HepG2 (cell line): ENCODE results near the gene SLC22A31. TPM values are rescaled to one million over a fixed set of nuclear protein-coding genes. Genes with fewer than 3 reads are reported as not detected.

Experiments
- AGO2 ChIP-seq: fragments of 200-400 bp; formaldehyde crosslinking; optimal IDR thresholded peaks from 2 replicates; pipeline ENCODE3; 2017; ENCODE audit warnings: mild to moderate bottlenecking, low read depth, low read length, moderate library complexity
- ATRX ChIP-seq: sonication (generic); formaldehyde crosslinking; IDR thresholded peaks from 2 replicates; pipeline ENCODE4 v1.4.0; 2020; ENCODE audit warnings: missing genetic modification reagents, borderline replicate concordance
- BHLHE40 ChIP-seq: IDR thresholded peaks from 2 replicates; pipeline ENCODE4 v1.6.1; 2011; ENCODE audit warnings: low read length, improper control_type of control experiment
- EZH2 ChIP-seq: conservative IDR thresholded peaks from 2 replicates; pipeline ENCODE4 v1.6.1; 2012; ENCODE audit warnings: mild to moderate bottlenecking, low read depth, low read length, moderate library complexity
- JUNB ChIP-seq: sonication (generic); formaldehyde crosslinking; IDR thresholded peaks from 2 replicates; pipeline ENCODE4 v1.8.0; 2022; ENCODE audit warnings: missing genetic modification reagents, mild to moderate bottlenecking, borderline replicate concordance
- NBN ChIP-seq: fragments of 450-650 bp; conservative IDR thresholded peaks from 2 replicates; pipeline ENCODE4 v1.6.1; 2017
- NFIB ChIP-seq: sonication (generic); formaldehyde crosslinking; IDR thresholded peaks from 2 replicates; pipeline ENCODE4 v1.9.0; 2021; ENCODE audit warnings: missing genetic modification reagents, mild to moderate bottlenecking, borderline replicate concordance
- PHF20 ChIP-seq: sonication (generic); formaldehyde crosslinking; IDR thresholded peaks from 2 replicates; pipeline ENCODE4 v1.5.0; 2020; ENCODE audit warnings: mild to moderate bottlenecking, missing genetic modification reagents
- PLRG1 ChIP-seq: fragments of 450-650 bp; conservative IDR thresholded peaks from 2 replicates; pipeline ENCODE4 v1.6.1; 2016
- POGZ ChIP-seq: sonication (generic); formaldehyde crosslinking; IDR thresholded peaks from 2 replicates; pipeline ENCODE4 v1.4.0; 2020; ENCODE audit warnings: mild to moderate bottlenecking, missing genetic modification reagents
- RFXANK ChIP-seq: IDR thresholded peaks from 2 replicates; pipeline ENCODE4 v1.6.1; 2016
- RORA ChIP-seq: sonication (generic); formaldehyde crosslinking; IDR thresholded peaks from 2 replicates; pipeline ENCODE4 v1.5.0; 2020; ENCODE audit warnings: mild to moderate bottlenecking, missing genetic modification reagents, moderate library complexity
- SALL2 ChIP-seq: sonication (generic); formaldehyde crosslinking; IDR thresholded peaks from 2 replicates; pipeline ENCODE4 v1.8.1; 2023; ENCODE audit warnings: mild to moderate bottlenecking, missing genetic modification reagents, inconsistent platforms
- SATB2 ChIP-seq: sonication (generic); formaldehyde crosslinking; IDR thresholded peaks from 2 replicates; pipeline ENCODE4 v1.5.0; 2020; ENCODE audit warnings: missing genetic modification reagents
- SRF ChIP-seq: IDR thresholded peaks from 2 replicates; pipeline ENCODE4 v1.6.1; 2011; ENCODE audit warnings: mild to moderate bottlenecking, low read depth, low read length, moderate library complexity
- SRSF4 ChIP-seq: fragments of 200-400 bp; formaldehyde crosslinking; IDR thresholded peaks from one replicate; pipeline ENCODE4 v1.6.1; 2018; ENCODE audit warnings: mild to moderate bottlenecking, low read depth, low read length, moderate library complexity; ENCODE audit not compliant: poor library complexity, severe bottlenecking
- SUZ12 ChIP-seq: fragments of 150-350 bp; IDR thresholded peaks from 2 replicates; pipeline ENCODE4 v1.6.1; 2014; ENCODE audit warnings: low read depth, low read length
- TMF1 ChIP-seq: sonication (generic); formaldehyde crosslinking; IDR thresholded peaks from 2 replicates; pipeline ENCODE4 v1.8.1; 2022; ENCODE audit warnings: low read depth, missing genetic modification reagents
- TRIM24 ChIP-seq: sonication (generic); formaldehyde crosslinking; IDR thresholded peaks from 2 replicates; pipeline ENCODE4 v1.8.0; 2022; ENCODE audit warnings: mild to moderate bottlenecking, missing genetic modification reagents
- ZMYM3 ChIP-seq: sonication (generic); formaldehyde crosslinking; IDR thresholded peaks from 2 replicates; pipeline ENCODE4 v1.5.1; 2020; ENCODE audit warnings: mild to moderate bottlenecking, missing genetic modification reagents
- ZNF235 ChIP-seq: sonication (generic); formaldehyde crosslinking; IDR thresholded peaks from 2 replicates; pipeline ENCODE4 v1.8.1; 2023; ENCODE audit warnings: mild to moderate bottlenecking, missing genetic modification reagents, borderline replicate concordance
- ZNF274 ChIP-seq: sonication (generic); formaldehyde crosslinking; IDR thresholded peaks from 2 replicates; pipeline ENCODE4 v1.5.1; 2020; ENCODE audit warnings: mild to moderate bottlenecking, missing genetic modification reagents
- ZNF614 ChIP-seq: IDR thresholded peaks from 2 replicates; pipeline ENCODE4 v1.6.1; 2018; ENCODE audit warnings: missing biosample characterization, missing genetic modification reagents, inconsistent platforms, borderline replicate concordance
- ZNF768 ChIP-seq: sonication (generic); formaldehyde crosslinking; IDR thresholded peaks from 2 replicates; pipeline ENCODE4 v1.4.0; 2020; ENCODE audit warnings: missing genetic modification reagents
- ZNF792 ChIP-seq: IDR thresholded peaks from 2 replicates; pipeline ENCODE4 v1.6.1; 2016
- polyA plus RNA-seq, 8 experiments: library from polyadenylated mRNA; depleted of rRNA in 3 of 8; stranded (reverse) in 7 of 8; unstranded in 1 of 8; fragments of >200 nt; fragmentation: Illumina TruSeq in 4 of 8; extraction: Trizol in 4 of 8; gene quantifications; 2 replicates each; pipeline versions ENCODE4 v1.2.1 to v1.2.3, GENCODE V29; 2011 to 2016; ENCODE audit warnings: low read depth in 4 of 8, missing spikeins in 1 of 8, mixed read lengths in 1 of 8; ENCODE audit not compliant: insufficient read depth in 1 of 8
- total RNA-seq, 5 experiments: library from RNA; depleted of rRNA; stranded (reverse); fragments of >200 nt; fragmentation: Illumina TruSeq; extraction: Trizol; gene quantifications; 2 replicates each; pipeline ENCODE4 v1.2.3, GENCODE V29; 2016; ENCODE audit warnings: low read depth in 1 of 5
- TF ChIP-seq, protein P1 (sequence below): sonication (generic); formaldehyde crosslinking; IDR thresholded peaks from 2 replicates; pipeline ENCODE4 v1.9.0; 2021; ENCODE audit warnings: missing genetic modification reagents, borderline replicate concordance
- TF ChIP-seq, protein P2 (sequence below): sonication (generic); formaldehyde crosslinking; IDR thresholded peaks from 2 replicates; pipeline ENCODE4 v1.5.1; 2020; ENCODE audit warnings: missing genetic modification reagents, mild to moderate bottlenecking, borderline replicate concordance
- TF ChIP-seq, protein P3 (sequence below): sonication (generic); formaldehyde crosslinking; IDR thresholded peaks from 2 replicates; pipeline ENCODE4 v1.4.0; 2020; ENCODE audit warnings: mild to moderate bottlenecking, missing genetic modification reagents

The SLC22A31 gene
- total and polyA plus RNA-seq, 2 of the 13 experiments (the other 11 are each of a cell fraction or from before 2014, with no cell fraction given), result 67.3 to 83.3 TPM

DNA sequence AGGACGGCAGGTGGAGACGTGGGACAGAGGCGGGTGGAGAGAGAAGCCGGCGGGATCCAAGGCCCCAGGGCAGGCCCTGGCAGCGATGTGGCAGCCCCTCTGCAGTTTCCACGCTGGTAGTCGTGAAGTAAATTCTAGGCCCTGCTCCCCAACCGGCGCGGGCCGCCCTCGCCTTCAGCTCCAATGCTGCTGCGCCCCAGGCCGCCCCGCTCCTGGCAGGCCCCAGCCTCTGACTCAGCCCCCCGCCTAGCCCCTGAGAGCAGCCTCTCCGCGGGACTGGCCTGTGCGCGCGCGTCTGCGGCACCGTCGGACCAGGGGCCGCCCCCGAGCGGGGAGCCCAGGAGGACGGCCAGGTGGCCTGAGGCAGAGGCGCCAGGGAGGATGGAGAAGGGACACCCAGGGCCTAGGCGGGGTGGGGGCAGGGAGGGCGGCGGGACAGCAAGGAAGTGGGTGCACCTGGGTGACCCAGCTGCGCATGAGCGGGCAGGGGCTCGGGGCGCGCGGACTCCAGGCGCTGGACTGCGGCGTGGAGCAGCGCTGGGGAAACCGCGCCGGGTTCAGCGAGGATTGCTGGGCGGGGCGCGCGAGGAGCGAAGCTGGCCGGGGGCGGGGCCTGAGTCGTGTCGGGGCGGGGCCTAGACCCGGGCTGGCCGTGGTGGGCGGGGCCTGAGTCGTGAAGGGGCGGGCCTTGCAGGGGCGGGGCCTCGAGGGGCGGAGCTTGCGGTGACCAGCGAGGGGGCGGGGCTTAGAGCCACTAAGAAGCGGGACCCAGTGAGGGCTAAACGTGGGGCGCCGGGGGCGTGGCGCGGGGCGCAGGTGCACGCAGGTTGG lies 46.8 kb upstream of the SLC22A31 start (continued):
- TF ChIP-seq ZMYM3 (no peak), EZH2 (no peak), ZNF614 (no peak; the same call in 1 of the 2 replicates), TMF1 (CRISPR knock-in tag) (peak; percentile 30), AGO2 (peak; percentile 93), SRSF4 (no peak), NBN (no peak), RFXANK (CRISPR knock-in tag) (no peak), SRF (no peak), SATB2 (CRISPR knock-in tag) (no peak), ZNF792 (peak; percentile 44; the same call in 1 of the 2 replicates), ZNF235 (no peak; the same call in 1 of the 2 replicates), BHLHE40 (no peak), NFIB (CRISPR knock-in tag) (no peak), SALL2 (CRISPR knock-in tag) (no peak), PHF20 (peak; percentile 50; the same call in 1 of the 2 replicates), RORA (CRISPR knock-in tag) (no peak), JUNB (CRISPR knock-in tag) (no peak), ZNF768 (CRISPR knock-in tag) (peak; percentile 43; the same call in 1 of the 2 replicates), PLRG1 (no peak), TRIM24 (CRISPR knock-in tag) (no peak), SUZ12 (no peak), ZNF274 (CRISPR knock-in tag) (peak; percentile 93), POGZ (CRISPR knock-in tag) (no peak; the same call in 1 of the 2 replicates), ATRX (CRISPR knock-in tag) (no peak)
- TF ChIP-seq, protein P1, sequence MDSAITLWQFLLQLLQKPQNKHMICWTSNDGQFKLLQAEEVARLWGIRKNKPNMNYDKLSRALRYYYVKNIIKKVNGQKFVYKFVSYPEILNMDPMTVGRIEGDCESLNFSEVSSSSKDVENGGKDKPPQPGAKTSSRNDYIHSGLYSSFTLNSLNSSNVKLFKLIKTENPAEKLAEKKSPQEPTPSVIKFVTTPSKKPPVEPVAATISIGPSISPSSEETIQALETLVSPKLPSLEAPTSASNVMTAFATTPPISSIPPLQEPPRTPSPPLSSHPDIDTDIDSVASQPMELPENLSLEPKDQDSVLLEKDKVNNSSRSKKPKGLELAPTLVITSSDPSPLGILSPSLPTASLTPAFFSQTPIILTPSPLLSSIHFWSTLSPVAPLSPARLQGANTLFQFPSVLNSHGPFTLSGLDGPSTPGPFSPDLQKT (CRISPR knock-in tag), result no peak
- TF ChIP-seq, protein P2, sequence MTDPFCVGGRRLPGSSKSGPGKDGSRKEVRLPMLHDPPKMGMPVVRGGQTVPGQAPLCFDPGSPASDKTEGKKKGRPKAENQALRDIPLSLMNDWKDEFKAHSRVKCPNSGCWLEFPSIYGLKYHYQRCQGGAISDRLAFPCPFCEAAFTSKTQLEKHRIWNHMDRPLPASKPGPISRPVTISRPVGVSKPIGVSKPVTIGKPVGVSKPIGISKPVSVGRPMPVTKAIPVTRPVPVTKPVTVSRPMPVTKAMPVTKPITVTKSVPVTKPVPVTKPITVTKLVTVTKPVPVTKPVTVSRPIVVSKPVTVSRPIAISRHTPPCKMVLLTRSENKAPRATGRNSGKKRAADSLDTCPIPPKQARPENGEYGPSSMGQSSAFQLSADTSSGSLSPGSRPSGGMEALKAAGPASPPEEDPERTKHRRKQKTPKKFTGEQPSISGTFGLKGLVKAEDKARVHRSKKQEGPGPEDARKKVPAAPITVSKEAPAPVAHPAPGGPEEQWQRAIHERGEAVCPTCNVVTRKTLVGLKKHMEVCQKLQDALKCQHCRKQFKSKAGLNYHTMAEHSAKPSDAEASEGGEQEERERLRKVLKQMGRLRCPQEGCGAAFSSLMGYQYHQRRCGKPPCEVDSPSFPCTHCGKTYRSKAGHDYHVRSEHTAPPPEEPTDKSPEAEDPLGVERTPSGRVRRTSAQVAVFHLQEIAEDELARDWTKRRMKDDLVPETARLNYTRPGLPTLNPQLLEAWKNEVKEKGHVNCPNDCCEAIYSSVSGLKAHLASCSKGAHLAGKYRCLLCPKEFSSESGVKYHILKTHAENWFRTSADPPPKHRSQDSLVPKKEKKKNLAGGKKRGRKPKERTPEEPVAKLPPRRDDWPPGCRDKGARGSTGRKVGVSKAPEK, result no peak
- TF ChIP-seq, protein P3, sequence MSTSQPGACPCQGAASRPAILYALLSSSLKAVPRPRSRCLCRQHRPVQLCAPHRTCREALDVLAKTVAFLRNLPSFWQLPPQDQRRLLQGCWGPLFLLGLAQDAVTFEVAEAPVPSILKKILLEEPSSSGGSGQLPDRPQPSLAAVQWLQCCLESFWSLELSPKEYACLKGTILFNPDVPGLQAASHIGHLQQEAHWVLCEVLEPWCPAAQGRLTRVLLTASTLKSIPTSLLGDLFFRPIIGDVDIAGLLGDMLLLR (CRISPR knock-in tag), result 0 out of 2 replicates have a peak, but pooled peaks have one; percentile 18
